Liver (tissue), 9 donors: ENCODE data around the gene DPYD. TPM values are rescaled to one million over a fixed set of nuclear protein-coding genes. Genes with fewer than 3 reads are reported as not detected.

Source experiments
- DNase-seq: peaks from one replicate; pipeline ENCODE4 v3.0.0-alpha.2; 2017; ENCODE audit warnings: low spot score
- H3K27ac ChIP-seq, 2 donors: one replicate each; pipeline ENCODE4 v1.7.0; 2013; ENCODE audit warnings: inconsistent platforms in 2 of 2, low read length in 2 of 2, control low read depth in 1 of 2, low read depth in 1 of 2, mild to moderate bottlenecking in 1 of 2
- H3K27me3 ChIP-seq, 4 donors: one replicate each; pipeline versions ENCODE4 v1.6.1 to v1.7.0; 2013; ENCODE audit warnings: low read length in 3 of 4, inconsistent platforms in 1 of 4, mild to moderate bottlenecking in 1 of 4, moderate library complexity in 1 of 4; ENCODE audit not compliant: control insufficient read depth in 4 of 4, insufficient read depth in 4 of 4
- H3K36me3 ChIP-seq, 4 donors: one replicate each; pipeline versions ENCODE4 v1.6.1 to v1.7.0; 2013; ENCODE audit warnings: low read length in 3 of 4, mild to moderate bottlenecking in 3 of 4, low read depth in 1 of 4, moderate library complexity in 1 of 4; ENCODE audit not compliant: control insufficient read depth in 4 of 4, insufficient read depth in 3 of 4
- H3K4me1 ChIP-seq, 4 donors: one replicate each; pipeline versions ENCODE4 v1.6.1 to v1.7.0; 2013; ENCODE audit warnings: low read length in 3 of 4, mild to moderate bottlenecking in 3 of 4, moderate library complexity in 1 of 4; ENCODE audit not compliant: control insufficient read depth in 4 of 4, insufficient read depth in 4 of 4
- H3K4me3 ChIP-seq, 3 donors: one replicate each; pipeline versions ENCODE4 v1.6.1 to v1.7.0; 2013; ENCODE audit warnings: low read length in 3 of 3, control low read depth in 1 of 3, low read depth in 1 of 3, mild to moderate bottlenecking in 1 of 3
- H3K9ac ChIP-seq, 2 donors: one replicate each; pipeline ENCODE4 v1.7.0; 2013; ENCODE audit warnings: low read length in 2 of 2, mild to moderate bottlenecking in 2 of 2, moderate library complexity in 2 of 2, control low read depth in 1 of 2, low read depth in 1 of 2
- H3K9me3 ChIP-seq, 4 donors: one replicate each; pipeline versions ENCODE4 v1.6.1 to v1.7.0; 2013; ENCODE audit warnings: low read length in 3 of 4; ENCODE audit not compliant: control insufficient read depth in 4 of 4
- EGR1 ChIP-seq, 2 donors: IDR thresholded peaks; 2 replicates each; pipeline ENCODE4 v1.6.1; 2016 to 2018; ENCODE audit warnings: antibody characterized with exemption in 2 of 2, low read depth in 2 of 2
- FOXA1 ChIP-seq: IDR thresholded peaks from 2 replicates; pipeline ENCODE4 v1.6.1; 2016; ENCODE audit warnings: antibody characterized with exemption
- FOXA2 ChIP-seq: IDR thresholded peaks from 2 replicates; pipeline ENCODE4 v1.6.1; 2016; ENCODE audit warnings: antibody characterized with exemption
- HNF4A ChIP-seq, 2 donors: conservative IDR thresholded peaks; 2 replicates each; pipeline ENCODE4 v1.6.1; 2016; ENCODE audit warnings: antibody characterized with exemption in 2 of 2, mild to moderate bottlenecking in 2 of 2
- HNF4G ChIP-seq: IDR thresholded peaks from 2 replicates; pipeline ENCODE4 v1.6.1; 2016; ENCODE audit warnings: antibody characterized with exemption
- JUND ChIP-seq, 2 donors: IDR thresholded peaks; 2 replicates each; pipeline ENCODE4 v1.6.1; 2016; ENCODE audit warnings: antibody characterized with exemption in 2 of 2
- NR2F2 ChIP-seq: IDR thresholded peaks from 2 replicates; pipeline ENCODE4 v1.6.1; 2016; ENCODE audit warnings: antibody characterized with exemption
- RAD21 ChIP-seq, 2 donors: IDR thresholded peaks; 2 replicates each; pipeline ENCODE4 v1.6.1; 2016; ENCODE audit warnings: antibody characterized with exemption in 2 of 2, mild to moderate bottlenecking in 2 of 2
- RXRA ChIP-seq, 2 donors: IDR thresholded peaks; 2 replicates each; pipeline ENCODE4 v1.6.1; 2017 to 2018; ENCODE audit warnings: antibody characterized with exemption in 2 of 2, mild to moderate bottlenecking in 1 of 2
- SP1 ChIP-seq: IDR thresholded peaks from 2 replicates; pipeline ENCODE4 v1.6.1; 2018; ENCODE audit warnings: antibody characterized with exemption, mild to moderate bottlenecking
- TAF1 ChIP-seq: conservative IDR thresholded peaks from 2 replicates; pipeline ENCODE4 v1.6.1; 2016; ENCODE audit warnings: antibody characterized with exemption, mild to moderate bottlenecking
- YY1 ChIP-seq: IDR thresholded peaks from 2 replicates; pipeline ENCODE4 v1.6.1; 2016; ENCODE audit warnings: antibody characterized with exemption, mild to moderate bottlenecking
- WGBS: extraction: QIAGEN DNeasy Blood & Tissue Kit; methylation state at CpG from one replicate; pipeline ENCODE4 v1.1.7; 2013; 5-methylcytosine and 5-hydroxymethylcytosine counted together
- polyA plus RNA-seq, 2 donors: library from polyadenylated mRNA; stranded (reverse) in 1 of 2; unstranded in 1 of 2; fragments of 200-250 nt in 1 of 2; fragments of >200 nt in 1 of 2; fragmentation: Nextera tagmentation in 1 of 2; extraction: Ambion mirVana in 1 of 2; gene quantifications; one replicate each; pipeline versions ENCODE4 v1.2.1 to v1.2.3, GENCODE V29; 2013 to 2015
- total RNA-seq, 2 donors: library from RNA; depleted of rRNA; stranded (reverse); fragments of >200 nt; gene quantifications; one replicate each; pipeline ENCODE4 v1.2.3, GENCODE V29; 2014
- TF ChIP-seq, protein P1 (sequence below): IDR thresholded peaks from 2 replicates; pipeline ENCODE4 v1.6.1; 2016; ENCODE audit warnings: antibody characterized with exemption
- TF ChIP-seq, protein P2 (sequence below): fragments of 150-350 bp; IDR thresholded peaks from 2 replicates; pipeline ENCODE4 v1.5.1; 2017; ENCODE audit warnings: improper control_type of control experiment, low read depth, low read length; ENCODE audit not compliant: missing input control
- TF ChIP-seq, protein P3 (sequence below): IDR thresholded peaks from 2 replicates; pipeline ENCODE4 v1.6.1; 2016; ENCODE audit warnings: antibody characterized with exemption
- TF ChIP-seq, protein P4 (sequence below): IDR thresholded peaks from 2 replicates; pipeline ENCODE4 v1.6.1; 2016; ENCODE audit warnings: antibody characterized with exemption, mild to moderate bottlenecking
- donor health status: healthy.
- donor health status: healthy.
- donor health status: healthy.
- donor health status: healthy.
- donor health status: healthy.

Gene DPYD
- total and polyA plus RNA-seq, 4 donors, result 16.2 to 142 (median 47.0) TPM

DNA sequence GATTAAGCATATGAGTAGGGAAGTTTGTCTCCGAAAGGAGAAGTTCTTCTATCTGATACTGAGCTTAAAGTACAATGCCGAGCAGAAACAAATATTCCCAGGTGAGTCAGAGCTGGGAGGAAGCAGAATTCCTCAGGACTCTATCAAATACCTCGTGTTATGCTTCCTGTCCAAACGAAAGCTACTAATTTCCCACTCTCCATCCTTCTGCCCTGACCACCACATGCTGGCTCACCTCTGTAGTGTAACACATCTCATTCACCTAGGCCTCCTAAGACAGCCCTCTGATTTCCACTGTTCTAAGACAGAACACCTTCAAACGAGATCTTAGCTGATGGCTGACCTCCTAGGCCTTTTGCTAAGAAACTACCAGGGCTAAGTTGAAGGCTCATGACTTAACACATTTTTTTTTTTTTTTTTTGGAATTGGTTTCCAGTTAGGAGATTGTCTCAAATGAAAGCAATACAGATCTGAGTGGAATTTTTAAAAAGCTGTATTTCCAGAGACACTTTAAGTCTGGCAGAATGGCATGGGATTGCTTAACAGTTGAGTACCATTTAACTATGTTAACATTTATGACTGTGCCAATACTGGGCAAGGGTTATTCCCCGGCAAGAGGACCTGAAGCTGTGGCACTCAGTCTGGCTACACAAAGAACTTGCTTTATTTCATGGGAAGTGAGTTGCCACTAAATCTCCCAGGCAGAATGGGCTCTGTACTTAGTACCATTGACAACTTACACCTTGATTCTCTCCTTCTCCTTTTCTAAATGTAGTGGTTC is 583.4 kb downstream of the DPYD start:
- no peak for DNase-seq
- no peaks in the 10 kb centered on the region for H3K36me3 ChIP-seq
- no peak overlapping the region for H3K9ac ChIP-seq
- TF ChIP-seq TAF1 (no peak), RXRA (IDR thresholded peaks at IDR 0.05) (peak; percentile 48 to 53), NR2F2 (no peak), YY1 (peak; percentile 40), FOXA1 (no peak), HNF4A (conservative IDR thresholded peaks at IDR 0.05) (peak; percentile 38 to 39), FOXA2 (no peak), SP1 (peak; percentile 29), HNF4G (no peak), EGR1 (IDR thresholded peaks at IDR 0.05; ENCODE audit: low read depth in 2 of 2) (no peak), RAD21 (IDR thresholded peaks at IDR 0.05) (no peak), JUND (IDR thresholded peaks at IDR 0.05) (peak in 1 of 2 donors; percentile 17)
- TF ChIP-seq, protein P1, sequence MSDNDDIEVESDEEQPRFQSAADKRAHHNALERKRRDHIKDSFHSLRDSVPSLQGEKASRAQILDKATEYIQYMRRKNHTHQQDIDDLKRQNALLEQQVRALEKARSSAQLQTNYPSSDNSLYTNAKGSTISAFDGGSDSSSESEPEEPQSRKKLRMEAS, result no peak
- TF ChIP-seq, protein P2, sequence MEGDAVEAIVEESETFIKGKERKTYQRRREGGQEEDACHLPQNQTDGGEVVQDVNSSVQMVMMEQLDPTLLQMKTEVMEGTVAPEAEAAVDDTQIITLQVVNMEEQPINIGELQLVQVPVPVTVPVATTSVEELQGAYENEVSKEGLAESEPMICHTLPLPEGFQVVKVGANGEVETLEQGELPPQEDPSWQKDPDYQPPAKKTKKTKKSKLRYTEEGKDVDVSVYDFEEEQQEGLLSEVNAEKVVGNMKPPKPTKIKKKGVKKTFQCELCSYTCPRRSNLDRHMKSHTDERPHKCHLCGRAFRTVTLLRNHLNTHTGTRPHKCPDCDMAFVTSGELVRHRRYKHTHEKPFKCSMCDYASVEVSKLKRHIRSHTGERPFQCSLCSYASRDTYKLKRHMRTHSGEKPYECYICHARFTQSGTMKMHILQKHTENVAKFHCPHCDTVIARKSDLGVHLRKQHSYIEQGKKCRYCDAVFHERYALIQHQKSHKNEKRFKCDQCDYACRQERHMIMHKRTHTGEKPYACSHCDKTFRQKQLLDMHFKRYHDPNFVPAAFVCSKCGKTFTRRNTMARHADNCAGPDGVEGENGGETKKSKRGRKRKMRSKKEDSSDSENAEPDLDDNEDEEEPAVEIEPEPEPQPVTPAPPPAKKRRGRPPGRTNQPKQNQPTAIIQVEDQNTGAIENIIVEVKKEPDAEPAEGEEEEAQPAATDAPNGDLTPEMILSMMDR, result no peak
- TF ChIP-seq, protein P3, sequence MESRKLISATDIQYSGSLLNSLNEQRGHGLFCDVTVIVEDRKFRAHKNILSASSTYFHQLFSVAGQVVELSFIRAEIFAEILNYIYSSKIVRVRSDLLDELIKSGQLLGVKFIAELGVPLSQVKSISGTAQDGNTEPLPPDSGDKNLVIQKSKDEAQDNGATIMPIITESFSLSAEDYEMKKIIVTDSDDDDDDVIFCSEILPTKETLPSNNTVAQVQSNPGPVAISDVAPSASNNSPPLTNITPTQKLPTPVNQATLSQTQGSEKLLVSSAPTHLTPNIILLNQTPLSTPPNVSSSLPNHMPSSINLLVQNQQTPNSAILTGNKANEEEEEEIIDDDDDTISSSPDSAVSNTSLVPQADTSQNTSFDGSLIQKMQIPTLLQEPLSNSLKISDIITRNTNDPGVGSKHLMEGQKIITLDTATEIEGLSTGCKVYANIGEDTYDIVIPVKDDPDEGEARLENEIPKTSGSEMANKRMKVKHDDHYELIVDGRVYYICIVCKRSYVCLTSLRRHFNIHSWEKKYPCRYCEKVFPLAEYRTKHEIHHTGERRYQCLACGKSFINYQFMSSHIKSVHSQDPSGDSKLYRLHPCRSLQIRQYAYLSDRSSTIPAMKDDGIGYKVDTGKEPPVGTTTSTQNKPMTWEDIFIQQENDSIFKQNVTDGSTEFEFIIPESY, result no peak
- TF ChIP-seq, protein P4, sequence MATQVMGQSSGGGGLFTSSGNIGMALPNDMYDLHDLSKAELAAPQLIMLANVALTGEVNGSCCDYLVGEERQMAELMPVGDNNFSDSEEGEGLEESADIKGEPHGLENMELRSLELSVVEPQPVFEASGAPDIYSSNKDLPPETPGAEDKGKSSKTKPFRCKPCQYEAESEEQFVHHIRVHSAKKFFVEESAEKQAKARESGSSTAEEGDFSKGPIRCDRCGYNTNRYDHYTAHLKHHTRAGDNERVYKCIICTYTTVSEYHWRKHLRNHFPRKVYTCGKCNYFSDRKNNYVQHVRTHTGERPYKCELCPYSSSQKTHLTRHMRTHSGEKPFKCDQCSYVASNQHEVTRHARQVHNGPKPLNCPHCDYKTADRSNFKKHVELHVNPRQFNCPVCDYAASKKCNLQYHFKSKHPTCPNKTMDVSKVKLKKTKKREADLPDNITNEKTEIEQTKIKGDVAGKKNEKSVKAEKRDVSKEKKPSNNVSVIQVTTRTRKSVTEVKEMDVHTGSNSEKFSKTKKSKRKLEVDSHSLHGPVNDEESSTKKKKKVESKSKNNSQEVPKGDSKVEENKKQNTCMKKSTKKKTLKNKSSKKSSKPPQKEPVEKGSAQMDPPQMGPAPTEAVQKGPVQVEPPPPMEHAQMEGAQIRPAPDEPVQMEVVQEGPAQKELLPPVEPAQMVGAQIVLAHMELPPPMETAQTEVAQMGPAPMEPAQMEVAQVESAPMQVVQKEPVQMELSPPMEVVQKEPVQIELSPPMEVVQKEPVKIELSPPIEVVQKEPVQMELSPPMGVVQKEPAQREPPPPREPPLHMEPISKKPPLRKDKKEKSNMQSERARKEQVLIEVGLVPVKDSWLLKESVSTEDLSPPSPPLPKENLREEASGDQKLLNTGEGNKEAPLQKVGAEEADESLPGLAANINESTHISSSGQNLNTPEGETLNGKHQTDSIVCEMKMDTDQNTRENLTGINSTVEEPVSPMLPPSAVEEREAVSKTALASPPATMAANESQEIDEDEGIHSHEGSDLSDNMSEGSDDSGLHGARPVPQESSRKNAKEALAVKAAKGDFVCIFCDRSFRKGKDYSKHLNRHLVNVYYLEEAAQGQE, result no peak
- H3K27ac ChIP-seq, result no peak overlapping the region
- WGBS, result 72% methylated on average over 6 of the region's 6 CpGs
- H3K27me3 ChIP-seq, result no peaks in the 10 kb centered on the region
- peaks cover 0 to 9% (median 0%) of the 10 kb centered on the region in 4 donors for H3K4me1 ChIP-seq
- no peak overlapping the region for H3K4me3 ChIP-seq
- no peaks in the 10 kb centered on the region for H3K9me3 ChIP-seq
